GM12875 (cell line): Measurements from ENCODE around the gene MYZAP.

Experiments
- H3K4me3 ChIP-seq: one replicate; pipeline ENCODE4 v1.5.1; 2011; ENCODE audit warnings: low read depth, low read length, control low read depth
- TF ChIP-seq, protein P1 (sequence below): IDR thresholded peaks from 2 replicates; pipeline ENCODE4 v1.5.1; 2011; ENCODE audit warnings: low read depth, mild to moderate bottlenecking, control low read depth, inconsistent platforms, low read length, moderate library complexity, borderline replicate concordance; ENCODE audit not compliant: insufficient read depth

Gene MYZAP

DNA sequence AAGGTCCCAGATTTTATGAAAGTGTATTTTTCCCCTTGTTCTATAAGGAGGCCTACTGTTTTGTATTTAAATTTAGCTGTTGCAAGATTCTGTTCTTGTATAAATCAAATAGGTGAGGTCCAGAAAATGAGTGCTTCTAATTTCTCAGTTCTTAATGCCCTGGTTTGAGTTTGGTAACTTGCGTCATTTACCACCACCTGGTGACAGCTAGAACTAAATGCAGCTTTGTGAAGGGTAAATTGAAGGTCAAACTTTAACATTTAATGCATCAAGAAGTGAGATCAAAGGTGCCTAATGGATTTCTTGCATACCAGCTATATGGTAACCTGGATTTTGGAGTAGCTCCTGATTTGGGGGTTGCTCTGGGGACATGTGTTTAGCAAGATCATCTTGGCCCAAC, 64.1 kb downstream of the MYZAP start:
- H3K4me3 ChIP-seq, result no peak overlapping the region
- TF ChIP-seq, protein P1, sequence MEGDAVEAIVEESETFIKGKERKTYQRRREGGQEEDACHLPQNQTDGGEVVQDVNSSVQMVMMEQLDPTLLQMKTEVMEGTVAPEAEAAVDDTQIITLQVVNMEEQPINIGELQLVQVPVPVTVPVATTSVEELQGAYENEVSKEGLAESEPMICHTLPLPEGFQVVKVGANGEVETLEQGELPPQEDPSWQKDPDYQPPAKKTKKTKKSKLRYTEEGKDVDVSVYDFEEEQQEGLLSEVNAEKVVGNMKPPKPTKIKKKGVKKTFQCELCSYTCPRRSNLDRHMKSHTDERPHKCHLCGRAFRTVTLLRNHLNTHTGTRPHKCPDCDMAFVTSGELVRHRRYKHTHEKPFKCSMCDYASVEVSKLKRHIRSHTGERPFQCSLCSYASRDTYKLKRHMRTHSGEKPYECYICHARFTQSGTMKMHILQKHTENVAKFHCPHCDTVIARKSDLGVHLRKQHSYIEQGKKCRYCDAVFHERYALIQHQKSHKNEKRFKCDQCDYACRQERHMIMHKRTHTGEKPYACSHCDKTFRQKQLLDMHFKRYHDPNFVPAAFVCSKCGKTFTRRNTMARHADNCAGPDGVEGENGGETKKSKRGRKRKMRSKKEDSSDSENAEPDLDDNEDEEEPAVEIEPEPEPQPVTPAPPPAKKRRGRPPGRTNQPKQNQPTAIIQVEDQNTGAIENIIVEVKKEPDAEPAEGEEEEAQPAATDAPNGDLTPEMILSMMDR, result no peak

DNA sequence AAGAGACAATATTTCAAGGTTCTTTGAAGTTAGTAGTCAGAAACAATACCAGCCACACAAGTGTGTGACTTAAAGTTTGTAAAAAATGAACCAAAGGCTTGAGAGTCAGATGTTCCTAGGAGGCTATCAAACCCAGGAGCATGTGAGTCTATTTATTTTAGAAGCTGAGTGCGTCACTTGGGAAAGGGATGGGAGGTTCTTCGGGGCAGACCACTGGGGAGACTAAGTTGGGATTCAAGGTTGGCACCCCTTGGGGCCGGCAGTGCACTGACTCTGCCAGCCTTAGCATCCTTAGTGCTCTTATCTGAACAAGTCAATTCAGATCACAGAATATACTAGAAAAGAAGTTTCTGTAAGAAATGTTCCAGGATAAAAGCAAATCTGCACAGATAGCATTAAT, 64.7 kb downstream of the MYZAP start:
- TF ChIP-seq, protein P1, result no peak
- H3K4me3 ChIP-seq, result no peak overlapping the region

DNA sequence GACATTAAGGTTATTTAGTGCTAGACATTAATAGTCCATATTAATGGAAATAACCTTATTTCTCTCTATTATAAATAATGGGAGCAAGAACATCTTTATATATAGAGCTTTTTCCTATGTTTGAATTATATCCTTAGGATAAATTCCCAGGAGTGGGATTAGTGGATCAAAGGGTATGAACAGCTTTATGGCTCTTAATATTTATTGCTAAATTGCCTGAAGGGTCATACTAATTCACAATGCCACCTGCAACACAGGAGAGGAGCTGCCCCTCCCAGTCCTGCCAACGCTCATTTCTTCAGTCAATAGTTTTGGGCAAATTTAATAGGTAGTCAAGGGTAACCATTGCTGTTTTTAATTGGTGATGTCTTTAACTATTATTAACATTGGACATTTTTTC, 65.9 kb downstream of the MYZAP start:
- no peak overlapping the region for H3K4me3 ChIP-seq
- TF ChIP-seq, protein P1, result no peak

DNA sequence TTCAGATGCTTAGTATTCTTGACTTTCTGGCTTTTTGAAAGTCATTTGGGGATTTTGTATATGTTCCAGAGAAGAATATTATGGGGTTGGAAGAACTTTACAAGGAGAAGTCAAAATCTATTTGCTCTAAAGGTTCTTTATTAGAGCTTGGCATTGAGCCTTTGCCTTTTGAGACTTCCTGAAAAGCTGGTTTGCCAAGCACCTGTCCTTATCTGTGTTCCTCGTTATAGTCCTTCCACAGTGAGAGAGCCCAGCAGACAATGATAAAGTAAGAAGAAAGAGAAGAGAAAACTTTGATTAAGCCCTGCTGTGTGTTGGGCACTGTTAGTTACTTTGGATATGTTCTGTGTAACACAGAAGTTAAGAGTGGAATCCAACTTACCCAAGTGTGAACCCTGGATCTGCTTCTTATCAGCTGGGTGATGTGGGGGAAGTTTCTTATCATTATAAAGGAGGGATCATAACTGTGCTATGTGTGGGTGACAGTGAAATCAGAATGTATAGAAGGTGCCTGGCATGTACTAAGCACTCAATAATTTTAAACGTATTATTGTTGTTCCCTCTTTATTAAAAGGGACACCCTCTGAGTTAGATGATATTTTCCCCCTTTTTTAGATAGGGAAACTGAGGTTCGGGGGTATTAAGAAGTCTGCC, 70.5 kb downstream of the MYZAP start:
- TF ChIP-seq, protein P1, result no peak
- no peak overlapping the region for H3K4me3 ChIP-seq

DNA sequence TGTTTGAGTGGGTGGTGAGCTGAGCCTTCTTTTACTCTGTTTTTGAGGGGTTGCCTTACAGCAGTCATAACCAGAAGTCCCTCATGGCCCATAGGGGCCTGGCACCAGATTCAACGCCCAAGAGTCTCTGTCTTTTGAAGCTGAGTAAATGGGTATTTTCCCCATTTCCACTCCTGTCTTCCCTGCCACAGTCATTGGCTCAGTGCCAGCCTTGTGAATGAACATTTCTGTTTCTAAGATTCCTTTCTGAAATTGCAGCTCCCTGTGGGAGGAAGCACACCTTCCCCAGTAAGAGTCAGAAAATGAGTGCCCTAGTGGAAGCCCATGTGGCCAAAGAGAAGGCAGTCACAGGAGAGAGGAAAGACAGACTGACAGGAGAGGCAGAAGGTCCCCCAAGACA, 71.1 kb downstream of the MYZAP start:
- H3K4me3 ChIP-seq, result no peak overlapping the region
- TF ChIP-seq, protein P1, result no peak

DNA sequence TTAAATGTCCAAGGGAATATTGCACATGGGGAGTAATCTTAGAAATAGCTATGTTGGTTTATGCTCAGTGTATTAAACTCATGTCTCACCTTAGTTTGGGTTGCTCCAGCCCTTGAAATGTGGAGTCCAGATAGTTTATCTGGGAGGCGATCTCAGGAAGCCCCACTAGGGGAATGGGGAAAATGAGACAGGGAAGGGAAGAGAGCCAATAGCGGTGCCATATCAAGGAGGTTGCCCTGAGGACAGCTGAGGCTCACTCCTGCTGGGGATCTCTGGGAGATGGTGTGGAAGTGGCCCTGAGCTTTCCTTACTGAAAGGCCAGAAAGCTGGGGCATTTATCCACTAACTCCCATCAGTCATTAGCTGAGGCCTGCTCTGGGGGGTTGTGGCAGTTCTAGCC, 71.6 kb downstream of the MYZAP start:
- no peak overlapping the region for H3K4me3 ChIP-seq
- TF ChIP-seq, protein P1, result no peak

DNA sequence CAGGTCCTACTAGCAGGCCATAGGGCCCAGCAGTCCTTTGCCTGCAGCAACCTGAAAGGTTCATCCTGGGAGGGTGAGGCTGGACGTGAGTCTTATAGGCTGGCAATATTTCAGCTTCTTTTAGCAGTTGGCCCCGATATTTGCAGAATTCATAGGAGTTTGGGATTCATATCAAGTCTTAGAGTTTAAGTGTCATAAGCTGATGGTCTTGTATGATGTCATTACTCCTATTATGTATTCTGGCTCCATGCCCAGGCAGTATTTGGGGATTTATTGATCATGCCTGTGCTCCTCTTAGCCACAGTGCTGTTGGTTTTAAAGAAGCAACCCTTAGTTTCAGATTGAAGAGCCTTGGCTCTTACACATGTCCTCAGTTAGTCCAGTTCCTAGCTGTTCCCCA, 73.5 kb downstream of the MYZAP start:
- TF ChIP-seq, protein P1, result no peak
- no peak overlapping the region for H3K4me3 ChIP-seq
